Neural cell (in vitro differentiated cells): ENCODE results near the gene KRT74. TPM values are rescaled to one million over a fixed set of nuclear protein-coding genes. Genes with fewer than 3 reads are reported as not detected.

Experiments used
- H2AFZ ChIP-seq: fragments of 200-600, 300-800 bp; sonication (generic), shearing (Covaris generic); 2 replicates; pipeline ENCODE4 v1.6.0; 2014; ENCODE audit warnings: low read depth, mild to moderate bottlenecking, antibody characterized with exemption, low read length, moderate library complexity
- H3F3A ChIP-seq: fragments of 200-600 bp; shearing (Covaris generic); 2 replicates; pipeline ENCODE4 v1.6.1; 2016; ENCODE audit warnings: mild to moderate bottlenecking, moderate library complexity, mixed read lengths, antibody characterized with exemption, low read length; ENCODE audit not compliant: insufficient read depth, poor library complexity, severe bottlenecking
- H3K27ac ChIP-seq: fragments of 200-600, 300-800 bp; sonication (generic), shearing (Covaris generic); 2 replicates; pipeline ENCODE4 v1.5.1; 2014; ENCODE audit warnings: mild to moderate bottlenecking, low read length, moderate library complexity
- H3K27me3 ChIP-seq: fragments of 300-800, 200-600 bp; sonication (generic), shearing (Covaris generic); 2 replicates; pipeline ENCODE4 v1.6.0; 2014; ENCODE audit warnings: mild to moderate bottlenecking, low read depth, low read length, moderate library complexity; ENCODE audit not compliant: insufficient read depth
- H3K36me3 ChIP-seq: fragments of 300-800, 200-600 bp; sonication (generic), shearing (Covaris generic); 2 replicates; pipeline ENCODE4 v1.5.1; 2014; ENCODE audit warnings: mild to moderate bottlenecking, antibody characterized with exemption, low read length, moderate library complexity; ENCODE audit not compliant: insufficient read depth
- H3K4me2 ChIP-seq: fragments of 300-800, 200-600 bp; sonication (generic), shearing (Covaris generic); 2 replicates; pipeline ENCODE4 v1.6.0; 2014; ENCODE audit warnings: mild to moderate bottlenecking, low read length
- H3K4me3 ChIP-seq: fragments of 300-800, 200-600 bp; sonication (generic), shearing (Covaris generic); 2 replicates; pipeline ENCODE4 v1.5.1; 2014; ENCODE audit warnings: mild to moderate bottlenecking, low read length, moderate library complexity
- H3K79me2 ChIP-seq: fragments of 200-600 bp; shearing (Covaris generic); replicated peaks from 2 replicates; pipeline ENCODE4 v1.6.0; 2014; ENCODE audit warnings: mild to moderate bottlenecking, low read length, moderate library complexity; ENCODE audit not compliant: insufficient read depth
- H3K9ac ChIP-seq: fragments of 300-800, 200-600 bp; sonication (generic), shearing (Covaris generic); 2 replicates; pipeline ENCODE4 v1.6.1; 2016; ENCODE audit warnings: mild to moderate bottlenecking, low read length, mixed read lengths
- H3K9me2 ChIP-seq: fragments of 200-600 bp; shearing (Covaris generic); 2 replicates; pipeline ENCODE4 v1.6.1; 2016; ENCODE audit warnings: mild to moderate bottlenecking, low read length, mixed read lengths; ENCODE audit not compliant: insufficient read depth
- H3K9me3 ChIP-seq: fragments of 200-600, 300-800 bp; sonication (generic), shearing (Covaris generic); 2 replicates; pipeline ENCODE4 v1.6.1; 2016; ENCODE audit warnings: mild to moderate bottlenecking, mixed run types, low read length, moderate library complexity, mixed read lengths
- H4K20me1 ChIP-seq: fragments of 200-600 bp; shearing (Covaris generic); 2 replicates; pipeline ENCODE4 v1.6.1; 2016; ENCODE audit warnings: mild to moderate bottlenecking, mixed run types; ENCODE audit not compliant: insufficient read depth
- CTCF ChIP-seq: fragments of 450-650 bp; IDR thresholded peaks from 2 replicates; pipeline ENCODE4 v1.5.1; 2014; ENCODE audit warnings: antibody characterized with exemption, mild to moderate bottlenecking, moderate library complexity; ENCODE audit not compliant: poor library complexity, severe bottlenecking
- EP300 ChIP-seq: fragments of 450-650 bp; conservative IDR thresholded peaks from 2 replicates; pipeline ENCODE4 v1.6.1; 2014; ENCODE audit warnings: antibody characterized with exemption, mild to moderate bottlenecking, moderate library complexity; ENCODE audit not compliant: poor library complexity, severe bottlenecking
- EZH2 ChIP-seq: fragments of 200-600, 300-800 bp; shearing (Covaris generic), sonication (generic); IDR thresholded peaks from 2 replicates; pipeline ENCODE4 v1.6.1; 2014; ENCODE audit warnings: antibody characterized with exemption, low read length, borderline replicate concordance, mild to moderate bottlenecking; ENCODE audit not compliant: insufficient read depth, poor library complexity, severe bottlenecking
- MXI1 ChIP-seq: fragments of 450-650 bp; conservative IDR thresholded peaks from 2 replicates; pipeline ENCODE4 v1.6.1; 2014; ENCODE audit warnings: antibody characterized with exemption, mild to moderate bottlenecking; ENCODE audit not compliant: poor library complexity, severe bottlenecking
- POLR2AphosphoS5 ChIP-seq: IDR thresholded peaks from 2 replicates; pipeline ENCODE4 v1.6.1; 2012
- RAD21 ChIP-seq: fragments of 450-650 bp; conservative IDR thresholded peaks from 2 replicates; pipeline ENCODE4 v1.6.1; 2014; ENCODE audit warnings: antibody characterized with exemption, mild to moderate bottlenecking, moderate library complexity
- REST ChIP-seq: IDR thresholded peaks from 2 replicates; pipeline ENCODE4 v1.6.1; 2012; ENCODE audit warnings: borderline replicate concordance
- SMC3 ChIP-seq: fragments of 450-650 bp; conservative IDR thresholded peaks from 2 replicates; pipeline ENCODE4 v1.6.1; 2014; ENCODE audit warnings: antibody characterized with exemption, mild to moderate bottlenecking, moderate library complexity; ENCODE audit not compliant: poor library complexity
- TAF1 ChIP-seq: IDR thresholded peaks from 2 replicates; pipeline ENCODE4 v1.6.1; 2012; ENCODE audit warnings: low read depth
- polyA plus RNA-seq: library from polyadenylated mRNA; depleted of rRNA; stranded (reverse); fragments of >200 nt; gene quantifications from 2 replicates; pipeline ENCODE4 v1.2.3, GENCODE V29; 2014

KRT74 gene
- polyA plus RNA-seq, 1 donor from 2014 or later = not detected

- no peaks in the 10 kb centered on the region for H3K79me2 ChIP-seq
- H3K9ac ChIP-seq = no peak overlapping the region
- H3F3A ChIP-seq = no peaks in the 10 kb centered on the region
- H3K4me2 ChIP-seq = no peak overlapping the region
- no peaks in the 10 kb centered on the region for H3K27me3 ChIP-seq
- H3K9me3 ChIP-seq = no peaks in the 10 kb centered on the region
- TF ChIP-seq MXI1 = no peak
- no peak for TF ChIP-seq REST
- TF ChIP-seq POLR2AphosphoS5 = no peak
- no peak for TF ChIP-seq EZH2
- TF ChIP-seq EP300 = no peak
- TF ChIP-seq CTCF = no peak
- TF ChIP-seq RAD21 = no peak
- TF ChIP-seq TAF1 = no peak
- TF ChIP-seq SMC3 = no peak
- H3K36me3 ChIP-seq = no peaks in the 10 kb centered on the region
- no peaks in the 10 kb centered on the region for H3K9me2 ChIP-seq
- no peaks in the 10 kb centered on the region for H4K20me1 ChIP-seq
- no peak overlapping the region for H3K27ac ChIP-seq
- H3K4me3 ChIP-seq = no peak overlapping the region
- H2AFZ ChIP-seq = no peak overlapping the region
Measured at GRCh38 chr12:52611080-52611468, 37.4 kb upstream of the KRT74 start.

- H3K4me3 ChIP-seq = no peak overlapping the region
- H4K20me1 ChIP-seq = no peaks in the 10 kb centered on the region
- H3K36me3 ChIP-seq = no peaks in the 10 kb centered on the region
- no peaks in the 10 kb centered on the region for H3K79me2 ChIP-seq
- H3K27ac ChIP-seq = no peak overlapping the region
- H3K27me3 ChIP-seq = no peaks in the 10 kb centered on the region
- TF ChIP-seq EP300 (no peak), SMC3 (no peak)
- no peaks in the 10 kb centered on the region for H3F3A ChIP-seq
- no peaks in the 10 kb centered on the region for H3K9me3 ChIP-seq
- no peaks in the 10 kb centered on the region for H3K9me2 ChIP-seq
- H3K4me2 ChIP-seq = no peak overlapping the region
- no peak overlapping the region for H3K9ac ChIP-seq
- H2AFZ ChIP-seq = no peak overlapping the region
Measured at GRCh38 chr12:52608826-52609630, 35.4 kb upstream of the KRT74 start.
